Panc1 (cell line): Measurements from ENCODE around the gene ACSL5.

Experiments
- POLR2AphosphoS5 ChIP-seq: IDR thresholded peaks from 2 replicates; pipeline ENCODE4 v1.6.1; 2012; ENCODE audit warnings: mild to moderate bottlenecking, low read depth, low read length, moderate library complexity
- SIN3A ChIP-seq: IDR thresholded peaks from 2 replicates; pipeline ENCODE4 v1.6.1; 2012; ENCODE audit warnings: low read depth, mild to moderate bottlenecking, low read length, moderate library complexity, borderline replicate concordance; ENCODE audit not compliant: insufficient read depth
- TF ChIP-seq, protein P1 (sequence below): fragments of 450-650 bp; IDR thresholded peaks from 2 replicates; pipeline ENCODE4 v1.5.1; 2017; ENCODE audit warnings: mild to moderate bottlenecking
- TF ChIP-seq, protein P2 (sequence below), 2 experiments: IDR thresholded peaks; 2 replicates each; pipeline ENCODE4 v1.6.1; 2011 to 2012; ENCODE audit warnings: low read depth in 2 of 2, control low read depth in 1 of 2, low read length in 1 of 2, mild to moderate bottlenecking in 1 of 2, moderate library complexity in 1 of 2; ENCODE audit not compliant: insufficient read depth in 1 of 2

DNA sequence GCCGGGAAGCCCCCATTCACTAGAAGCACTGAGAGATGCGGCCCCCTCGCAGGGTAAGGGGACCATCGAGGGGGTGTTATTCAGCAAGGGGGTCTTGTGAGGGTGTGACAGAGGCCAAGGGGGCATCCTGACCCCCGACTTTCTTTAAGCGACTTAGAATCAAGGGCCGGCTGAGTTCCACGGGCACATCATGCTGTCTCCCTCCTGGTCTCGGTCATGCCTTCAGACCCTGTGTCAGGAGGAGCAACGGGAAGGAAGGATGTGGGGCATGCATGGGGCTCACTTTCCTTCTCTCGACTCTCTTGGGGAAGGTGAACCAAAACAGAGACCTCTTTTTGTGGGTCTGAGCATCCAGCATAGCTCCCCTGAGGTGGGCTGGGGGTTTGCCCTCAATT lies 2.5 kb downstream of the ACSL5 start:
- TF ChIP-seq, protein P1, sequence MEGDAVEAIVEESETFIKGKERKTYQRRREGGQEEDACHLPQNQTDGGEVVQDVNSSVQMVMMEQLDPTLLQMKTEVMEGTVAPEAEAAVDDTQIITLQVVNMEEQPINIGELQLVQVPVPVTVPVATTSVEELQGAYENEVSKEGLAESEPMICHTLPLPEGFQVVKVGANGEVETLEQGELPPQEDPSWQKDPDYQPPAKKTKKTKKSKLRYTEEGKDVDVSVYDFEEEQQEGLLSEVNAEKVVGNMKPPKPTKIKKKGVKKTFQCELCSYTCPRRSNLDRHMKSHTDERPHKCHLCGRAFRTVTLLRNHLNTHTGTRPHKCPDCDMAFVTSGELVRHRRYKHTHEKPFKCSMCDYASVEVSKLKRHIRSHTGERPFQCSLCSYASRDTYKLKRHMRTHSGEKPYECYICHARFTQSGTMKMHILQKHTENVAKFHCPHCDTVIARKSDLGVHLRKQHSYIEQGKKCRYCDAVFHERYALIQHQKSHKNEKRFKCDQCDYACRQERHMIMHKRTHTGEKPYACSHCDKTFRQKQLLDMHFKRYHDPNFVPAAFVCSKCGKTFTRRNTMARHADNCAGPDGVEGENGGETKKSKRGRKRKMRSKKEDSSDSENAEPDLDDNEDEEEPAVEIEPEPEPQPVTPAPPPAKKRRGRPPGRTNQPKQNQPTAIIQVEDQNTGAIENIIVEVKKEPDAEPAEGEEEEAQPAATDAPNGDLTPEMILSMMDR, result no peak
- TF ChIP-seq, protein P2, sequence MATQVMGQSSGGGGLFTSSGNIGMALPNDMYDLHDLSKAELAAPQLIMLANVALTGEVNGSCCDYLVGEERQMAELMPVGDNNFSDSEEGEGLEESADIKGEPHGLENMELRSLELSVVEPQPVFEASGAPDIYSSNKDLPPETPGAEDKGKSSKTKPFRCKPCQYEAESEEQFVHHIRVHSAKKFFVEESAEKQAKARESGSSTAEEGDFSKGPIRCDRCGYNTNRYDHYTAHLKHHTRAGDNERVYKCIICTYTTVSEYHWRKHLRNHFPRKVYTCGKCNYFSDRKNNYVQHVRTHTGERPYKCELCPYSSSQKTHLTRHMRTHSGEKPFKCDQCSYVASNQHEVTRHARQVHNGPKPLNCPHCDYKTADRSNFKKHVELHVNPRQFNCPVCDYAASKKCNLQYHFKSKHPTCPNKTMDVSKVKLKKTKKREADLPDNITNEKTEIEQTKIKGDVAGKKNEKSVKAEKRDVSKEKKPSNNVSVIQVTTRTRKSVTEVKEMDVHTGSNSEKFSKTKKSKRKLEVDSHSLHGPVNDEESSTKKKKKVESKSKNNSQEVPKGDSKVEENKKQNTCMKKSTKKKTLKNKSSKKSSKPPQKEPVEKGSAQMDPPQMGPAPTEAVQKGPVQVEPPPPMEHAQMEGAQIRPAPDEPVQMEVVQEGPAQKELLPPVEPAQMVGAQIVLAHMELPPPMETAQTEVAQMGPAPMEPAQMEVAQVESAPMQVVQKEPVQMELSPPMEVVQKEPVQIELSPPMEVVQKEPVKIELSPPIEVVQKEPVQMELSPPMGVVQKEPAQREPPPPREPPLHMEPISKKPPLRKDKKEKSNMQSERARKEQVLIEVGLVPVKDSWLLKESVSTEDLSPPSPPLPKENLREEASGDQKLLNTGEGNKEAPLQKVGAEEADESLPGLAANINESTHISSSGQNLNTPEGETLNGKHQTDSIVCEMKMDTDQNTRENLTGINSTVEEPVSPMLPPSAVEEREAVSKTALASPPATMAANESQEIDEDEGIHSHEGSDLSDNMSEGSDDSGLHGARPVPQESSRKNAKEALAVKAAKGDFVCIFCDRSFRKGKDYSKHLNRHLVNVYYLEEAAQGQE (IDR thresholded peaks at IDR 0.05; ENCODE audit: insufficient read depth in 1 of 2, low read depth in 2 of 2, low read length in 1 of 2), result no peak
- TF ChIP-seq SIN3A (no peak), POLR2AphosphoS5 (no peak)
